ENCODE results near the gene SCAMP5.

- no peak for TF ChIP-seq POLR2A (IDR thresholded peaks at IDR 0.05)
- TF ChIP-seq CTCF (IDR thresholded peaks at IDR 0.05) = no peak
Observed at GRCh38 chr15:74962219-74962618, 33.1 kb upstream of the SCAMP5 start.

Data from right lobe of liver (tissue), 4 donors.